ENCODE results near the gene GIGYF1. TPM values are rescaled to one million over a fixed set of nuclear protein-coding genes. Genes with fewer than 3 reads are reported as not detected.

The GIGYF1 gene
- 12.3 and 15.1 TPM in 2 replicates for total RNA-seq

GRCh38 chr7:100694098-100694745 lies at the start of gene GIGYF1:
Gene GIGYF1, minus strand, starts transcription at chr7:100694250. Its CDS starts 6,012 bp downstream, at chr7:100688238.

GRCh38 chr7:100720279-100720670 lies 26.2 kb upstream of the GIGYF1 start, which contains the start of gene EPO:
Gene EPO, plus strand, starts transcription at chr7:100720468. Its CDS starts 513 bp downstream, at chr7:100720981.

GRCh38 chr7:100705753-100706671 lies 12.0 kb upstream of the GIGYF1 start, which contains the start of gene POP7:
Gene POP7, plus strand, starts transcription at chr7:100706121. Its CDS starts 710 bp downstream, at chr7:100706831.

GRCh38 chr7:100673302-100673941 lies 20.6 kb downstream of the GIGYF1 start, which contains the start of gene GNB2:
Gene GNB2, plus strand, starts transcription at chr7:100673740. Its CDS starts 2,526 bp downstream, at chr7:100676266.

GRCh38 chr7:100655908-100656674 lies 38.0 kb downstream of the GIGYF1 start, which contains the start of gene ACTL6B:
Gene ACTL6B, minus strand, starts transcription at chr7:100656448. Its CDS starts 94 bp downstream, at chr7:100656354.

GRCh38 chr7:100641463-100641859 lies 52.6 kb downstream of the GIGYF1 start, which contains the start of gene TFR2:
Gene TFR2, minus strand, starts transcription at chr7:100641552. Its CDS starts 43 bp downstream, at chr7:100641509.

Other genes starting within 250 kb of the GIGYF1 start
- gene SPACDR, start 230.0 kb downstream of the GIGYF1 start, total RNA-seq = 0.48 and 0.85 TPM in 2 replicates
- 12.4 and 14.9 TPM in 2 replicates for gene TSC22D4, start 215.0 kb downstream of the GIGYF1 start, total RNA-seq
- 0.85 and 1.4 TPM in 2 replicates for gene NYAP1, start 210.3 kb downstream of the GIGYF1 start, total RNA-seq
- 3.4 and 7.0 TPM in 2 replicates for gene AGFG2, start 155.0 kb downstream of the GIGYF1 start, total RNA-seq
- not detected in 2 replicates for gene SAP25, start 120.3 kb downstream of the GIGYF1 start, total RNA-seq
- gene LRCH4, start 108.1 kb downstream of the GIGYF1 start, total RNA-seq = 10.9 and 11.6 TPM in 2 replicates
- gene FBXO24, start 107.9 kb downstream of the GIGYF1 start, total RNA-seq = 0.64 TPM in 1 of 2 replicates, not detected in the other
- 1.4 TPM in 1 of 2 replicates, not detected in the other for gene PCOLCE, start 91.9 kb downstream of the GIGYF1 start, total RNA-seq
- 3.6 and 3.9 TPM in 2 replicates for gene MOSPD3, start 81.7 kb downstream of the GIGYF1 start, total RNA-seq
- gene TFR2, start 52.7 kb downstream of the GIGYF1 start, total RNA-seq = 0.72 and 1.3 TPM in 2 replicates
- gene ACTL6B, start 37.8 kb downstream of the GIGYF1 start, total RNA-seq = not detected in 2 replicates
- 99.3 and 110 TPM in 2 replicates for gene GNB2, start 20.5 kb downstream of the GIGYF1 start, total RNA-seq
- 40.7 and 63.1 TPM in 2 replicates for gene POP7, start 11.9 kb upstream of the GIGYF1 start, total RNA-seq
- gene EPO, start 26.2 kb upstream of the GIGYF1 start, total RNA-seq = not detected in 2 replicates
- gene ZAN, start 39.3 kb upstream of the GIGYF1 start, total RNA-seq = not detected in 2 replicates
- 129 and 175 TPM in 2 replicates for gene EPHB4, start 133.3 kb upstream of the GIGYF1 start, total RNA-seq
- 17.9 and 18.3 TPM in 2 replicates for gene SLC12A9, start 158.5 kb upstream of the GIGYF1 start, total RNA-seq
- gene TRIP6, start 173.1 kb upstream of the GIGYF1 start, total RNA-seq = 69.6 and 75.5 TPM in 2 replicates
- 22.0 and 30.8 TPM in 2 replicates for gene SRRT, start 180.9 kb upstream of the GIGYF1 start, total RNA-seq
- 8.3 and 14.7 TPM in 2 replicates for gene UFSP1, start 195.5 kb upstream of the GIGYF1 start, total RNA-seq
- 0.24 TPM in 1 of 2 replicates, not detected in the other for gene ACHE, start 201.6 kb upstream of the GIGYF1 start, total RNA-seq

Measured in tracheal epithelial cell (primary cell).